ENCODE measurements around the gene NCOR2.

DNA sequence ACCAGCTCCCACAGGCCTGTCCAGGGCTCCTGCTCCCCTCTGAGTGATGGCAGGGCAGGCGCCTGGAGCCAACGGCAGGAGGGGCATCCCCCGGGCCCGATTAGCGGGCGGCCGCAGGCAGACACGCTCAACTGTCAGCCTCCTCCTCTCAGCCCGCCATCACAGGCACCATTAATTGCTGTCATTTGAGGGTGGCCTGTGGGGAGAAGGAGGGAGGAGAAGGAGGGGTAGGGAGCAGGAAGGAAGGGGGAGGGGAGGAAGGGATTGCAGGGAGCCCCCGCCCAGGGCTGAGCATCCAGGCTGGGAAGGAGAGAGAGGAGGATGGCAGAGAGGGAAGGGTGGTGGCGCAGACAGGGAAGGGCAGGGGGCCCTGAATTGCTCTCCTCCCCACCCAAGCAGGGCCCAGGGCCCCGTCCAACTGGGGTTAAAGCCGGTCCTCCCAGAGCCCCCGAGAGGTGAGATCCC is 36.1 kb downstream of the NCOR2 start:
- no peak for TF ChIP-seq MXI1 (IDR thresholded peaks at IDR 0.05; ENCODE audit: borderline replicate concordance, low read depth, low read length)
- no peak for TF ChIP-seq POLR2A (IDR thresholded peaks at IDR 0.05; ENCODE audit: low read depth, low read length)
- TF ChIP-seq RAD21 (IDR thresholded peaks at IDR 0.05; ENCODE audit: low read length): no peak
- TF ChIP-seq, protein P1, sequence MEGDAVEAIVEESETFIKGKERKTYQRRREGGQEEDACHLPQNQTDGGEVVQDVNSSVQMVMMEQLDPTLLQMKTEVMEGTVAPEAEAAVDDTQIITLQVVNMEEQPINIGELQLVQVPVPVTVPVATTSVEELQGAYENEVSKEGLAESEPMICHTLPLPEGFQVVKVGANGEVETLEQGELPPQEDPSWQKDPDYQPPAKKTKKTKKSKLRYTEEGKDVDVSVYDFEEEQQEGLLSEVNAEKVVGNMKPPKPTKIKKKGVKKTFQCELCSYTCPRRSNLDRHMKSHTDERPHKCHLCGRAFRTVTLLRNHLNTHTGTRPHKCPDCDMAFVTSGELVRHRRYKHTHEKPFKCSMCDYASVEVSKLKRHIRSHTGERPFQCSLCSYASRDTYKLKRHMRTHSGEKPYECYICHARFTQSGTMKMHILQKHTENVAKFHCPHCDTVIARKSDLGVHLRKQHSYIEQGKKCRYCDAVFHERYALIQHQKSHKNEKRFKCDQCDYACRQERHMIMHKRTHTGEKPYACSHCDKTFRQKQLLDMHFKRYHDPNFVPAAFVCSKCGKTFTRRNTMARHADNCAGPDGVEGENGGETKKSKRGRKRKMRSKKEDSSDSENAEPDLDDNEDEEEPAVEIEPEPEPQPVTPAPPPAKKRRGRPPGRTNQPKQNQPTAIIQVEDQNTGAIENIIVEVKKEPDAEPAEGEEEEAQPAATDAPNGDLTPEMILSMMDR (conservative IDR thresholded peaks at IDR 0.05; ENCODE audit: low read depth, low read length): no peak
- TF ChIP-seq, protein P2, sequence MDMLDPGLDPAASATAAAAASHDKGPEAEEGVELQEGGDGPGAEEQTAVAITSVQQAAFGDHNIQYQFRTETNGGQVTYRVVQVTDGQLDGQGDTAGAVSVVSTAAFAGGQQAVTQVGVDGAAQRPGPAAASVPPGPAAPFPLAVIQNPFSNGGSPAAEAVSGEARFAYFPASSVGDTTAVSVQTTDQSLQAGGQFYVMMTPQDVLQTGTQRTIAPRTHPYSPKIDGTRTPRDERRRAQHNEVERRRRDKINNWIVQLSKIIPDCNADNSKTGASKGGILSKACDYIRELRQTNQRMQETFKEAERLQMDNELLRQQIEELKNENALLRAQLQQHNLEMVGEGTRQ (IDR thresholded peaks at IDR 0.05; ENCODE audit: low read depth, low read length): no peak
- TF ChIP-seq CHD1 (IDR thresholded peaks at IDR 0.05; ENCODE audit: low read depth, low read length): no peak
- no peak for TF ChIP-seq CEBPB (IDR thresholded peaks at IDR 0.05; ENCODE audit: low read depth, low read length)
- TF ChIP-seq RCOR1 (IDR thresholded peaks at IDR 0.05; ENCODE audit: insufficient replicate concordance, low read length): no peak
- TF ChIP-seq BHLHE40 (IDR thresholded peaks at IDR 0.05; ENCODE audit: low read depth, low read length): no peak

All from IMR-90 (cell line).